Effector CD8-positive, alpha-beta T cell (primary cell): ENCODE data around the gene PARN.

Experiments
- DNase-seq: peaks from one replicate; lab custom pipeline; 2025; lab: John Stamatoyannopoulos, UW

Gene PARN

GRCh38 chr16:14499110-14499509 lies 130.9 kb downstream of the PARN start:
- no peak for DNase-seq

- no peak for DNase-seq
Observed at GRCh38 chr16:14497245-14498082, 132.6 kb downstream of the PARN start.

GRCh38 chr16:14496786-14497185 lies 133.3 kb downstream of the PARN start:
- no peak for DNase-seq

GRCh38 chr16:14496047-14496770 lies 133.9 kb downstream of the PARN start:
- DNase-seq, result no peak

- DNase-seq, result no peak
Observed at GRCh38 chr16:14495213-14496046, 134.6 kb downstream of the PARN start.

- no peak for DNase-seq
Observed at GRCh38 chr16:14494396-14494966, 135.6 kb downstream of the PARN start.

- no peak for DNase-seq
Observed at GRCh38 chr16:14493791-14494190, 136.3 kb downstream of the PARN start.

- no peak for DNase-seq
Observed at GRCh38 chr16:14492614-14493013, 137.4 kb downstream of the PARN start.

GRCh38 chr16:14491861-14492529 lies 138.1 kb downstream of the PARN start:
- no peak for DNase-seq

- DNase-seq, result no peak
Observed at GRCh38 chr16:14490235-14490634, 139.8 kb downstream of the PARN start.

- no peak for DNase-seq
Observed at GRCh38 chr16:14489460-14489859, 140.6 kb downstream of the PARN start.

- no peak for DNase-seq
Observed at GRCh38 chr16:14487579-14487978, 142.5 kb downstream of the PARN start.

- DNase-seq, result no peak
Observed at GRCh38 chr16:14486520-14487303, 143.3 kb downstream of the PARN start.

GRCh38 chr16:14485811-14486519 lies 144.1 kb downstream of the PARN start:
- DNase-seq, result no peak

GRCh38 chr16:14485121-14485551 lies 144.9 kb downstream of the PARN start:
- DNase-seq, result no peak

GRCh38 chr16:14483819-14484385 lies 146.2 kb downstream of the PARN start:
- no peak for DNase-seq

GRCh38 chr16:14476183-14476582 lies 153.9 kb downstream of the PARN start:
- no peak for DNase-seq

GRCh38 chr16:14475370-14476139 lies 154.5 kb downstream of the PARN start:
- no peak for DNase-seq

- no peak for DNase-seq
Observed at GRCh38 chr16:14473488-14473887, 156.6 kb downstream of the PARN start.
